ENCODE measurements around the gene CTTN.
"Not testable (repeated sequence)": the region's sequence is repeated elsewhere in the genome, so short reads cannot be mapped to it uniquely, and the experiment has no call there.

The CTTN gene

GRCh38 chr11:70407121-70407520 is 8.8 kb downstream of the CTTN start:
- Histone ChIP-seq H3K9me3 (ENCODE audit: low read length) (no peaks in the 10 kb centered on the region), H3K4me1 (ENCODE audit: insufficient read depth, low read length, severe bottlenecking) (no peaks in the 10 kb centered on the region), H3K9ac (ENCODE audit: low read length) (no peak overlapping the region), H3K9me2 (ENCODE audit: low read depth, low read length) (no peaks in the 10 kb centered on the region), H3K27ac (ENCODE audit: low read depth, low read length, poor library complexity, severe bottlenecking) (no peak overlapping the region), H2AFZ (ENCODE audit: low read length) (no peak overlapping the region), H3K27me3 (ENCODE audit: insufficient read depth, low read length) (peaks cover 6% of the 10 kb centered on the region; the same call in 1 of the 2 replicates), H3K36me3 (ENCODE audit: insufficient read depth, low read length) (no peaks in the 10 kb centered on the region), H3K79me2 (ENCODE audit: insufficient read depth, low read length) (no peaks in the 10 kb centered on the region), H4K20me1 (ENCODE audit: insufficient read depth, low read length) (no peaks in the 10 kb centered on the region), H3K4me3 (ENCODE audit: low read depth, low read length, poor library complexity, severe bottlenecking) (no peak overlapping the region), H3F3A (ENCODE audit: insufficient read depth, low read length) (no peaks in the 10 kb centered on the region), H3K4me2 (ENCODE audit: low read length) (no peak overlapping the region)
- TF ChIP-seq EZH2 (IDR thresholded peaks at IDR 0.05; ENCODE audit: borderline replicate concordance, low read length): no peak
- TF ChIP-seq CTCF (IDR thresholded peaks at IDR 0.05; ENCODE audit: low read length): no peak

DNA sequence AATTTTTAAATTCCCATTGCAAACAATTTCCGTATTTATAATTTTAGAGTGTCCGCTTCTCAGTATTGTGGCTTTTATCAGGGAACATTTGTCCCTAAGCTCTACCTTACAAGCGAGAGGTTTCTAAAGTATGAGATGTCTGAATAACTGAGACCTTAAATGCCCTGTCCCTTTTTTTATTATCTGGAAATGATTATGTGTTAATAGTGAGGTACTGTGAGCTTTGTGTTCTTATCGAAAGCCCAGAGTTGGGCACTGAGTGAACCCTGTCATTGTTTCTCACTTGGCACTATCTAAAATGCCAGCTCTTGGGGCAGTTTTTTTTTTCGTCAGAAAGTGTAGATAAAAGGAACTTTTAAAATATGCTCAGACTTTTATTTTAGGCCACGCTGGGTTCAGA is 9.5 kb downstream of the CTTN start:
- Histone ChIP-seq H3K9ac (ENCODE audit: low read length) (no peak overlapping the region), H3K27me3 (ENCODE audit: insufficient read depth, low read length) (peaks cover 6% of the 10 kb centered on the region; the same call in 1 of the 2 replicates), H3K9me3 (ENCODE audit: low read length) (no peaks in the 10 kb centered on the region), H3K9me2 (ENCODE audit: low read depth, low read length) (no peaks in the 10 kb centered on the region), H3K4me2 (ENCODE audit: low read length) (no peak overlapping the region), H3F3A (ENCODE audit: insufficient read depth, low read length) (no peaks in the 10 kb centered on the region), H3K4me1 (ENCODE audit: insufficient read depth, low read length, severe bottlenecking) (no peaks in the 10 kb centered on the region), H4K20me1 (ENCODE audit: insufficient read depth, low read length) (no peaks in the 10 kb centered on the region), H3K27ac (ENCODE audit: low read depth, low read length, poor library complexity, severe bottlenecking) (no peak overlapping the region), H3K36me3 (ENCODE audit: insufficient read depth, low read length) (no peaks in the 10 kb centered on the region), H2AFZ (ENCODE audit: low read length) (no peak overlapping the region), H3K79me2 (ENCODE audit: insufficient read depth, low read length) (no peaks in the 10 kb centered on the region), H3K4me3 (ENCODE audit: low read depth, low read length, poor library complexity, severe bottlenecking) (no peak overlapping the region)
- TF ChIP-seq EZH2 (IDR thresholded peaks at IDR 0.05; ENCODE audit: borderline replicate concordance, low read length): no peak
- TF ChIP-seq CTCF (IDR thresholded peaks at IDR 0.05; ENCODE audit: low read length): no peak

DNA sequence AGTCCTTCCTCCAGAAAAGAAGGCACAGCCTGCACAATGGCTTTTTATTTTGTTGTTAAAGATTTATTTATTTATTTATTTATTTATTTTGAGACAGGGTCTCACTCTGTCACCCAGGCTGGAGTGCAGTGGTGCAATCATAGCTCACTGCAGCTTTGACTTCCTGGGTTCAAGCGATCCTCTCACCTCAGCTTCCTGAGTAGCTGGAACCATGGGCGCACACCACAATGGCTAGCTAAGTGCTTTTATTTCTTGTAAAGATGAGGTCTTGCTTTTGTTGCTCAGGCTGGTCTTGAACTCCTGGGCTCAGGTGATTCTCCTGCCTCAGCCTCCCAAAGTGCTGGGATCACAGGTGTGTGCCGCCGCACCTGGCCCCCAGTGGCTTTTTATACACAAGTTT is 10.0 kb downstream of the CTTN start:
- H4K20me1 ChIP-seq (ENCODE audit: insufficient read depth, low read length); H3K9me2 ChIP-seq (ENCODE audit: low read depth, low read length); H3K79me2 ChIP-seq (ENCODE audit: insufficient read depth, low read length); H3F3A ChIP-seq (ENCODE audit: insufficient read depth, low read length); H3K4me1 ChIP-seq (ENCODE audit: insufficient read depth, low read length, severe bottlenecking); H2AFZ ChIP-seq (ENCODE audit: low read length); H3K27me3 ChIP-seq (ENCODE audit: insufficient read depth, low read length); H3K4me3 ChIP-seq (ENCODE audit: low read depth, low read length, poor library complexity, severe bottlenecking); H3K9ac ChIP-seq (ENCODE audit: low read length); H3K27ac ChIP-seq (ENCODE audit: low read depth, low read length, poor library complexity, severe bottlenecking); H3K36me3 ChIP-seq (ENCODE audit: insufficient read depth, low read length); H3K4me2 ChIP-seq (ENCODE audit: low read length); H3K9me3 ChIP-seq (ENCODE audit: low read length): not testable (repeated sequence)

DNA sequence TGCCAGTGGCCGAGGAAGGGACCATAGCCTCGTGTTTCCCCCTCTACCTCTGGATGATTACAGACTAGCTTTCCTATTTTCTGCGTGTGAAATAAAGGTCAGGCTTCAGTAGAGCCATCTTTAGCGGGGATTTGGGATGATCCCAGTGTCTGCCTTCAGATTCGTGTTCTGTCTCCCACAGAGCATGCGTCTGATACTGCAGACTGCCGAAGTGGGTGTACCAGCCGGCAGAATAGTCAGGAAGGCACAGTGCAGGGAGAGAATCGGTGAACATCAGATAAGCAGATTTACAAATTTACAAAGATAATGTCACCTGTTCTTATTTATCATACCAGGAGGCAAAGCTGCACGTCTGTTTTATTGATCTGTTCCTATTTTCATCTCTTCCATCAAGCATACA is 11.1 kb downstream of the CTTN start:
- H3K27me3 ChIP-seq (ENCODE audit: insufficient read depth, low read length): peaks cover 6% of the 10 kb centered on the region; the same call in 1 of the 2 replicates
- H3F3A ChIP-seq (ENCODE audit: insufficient read depth, low read length): no peaks in the 10 kb centered on the region
- no peak overlapping the region for H2AFZ ChIP-seq (ENCODE audit: low read length)
- no peaks in the 10 kb centered on the region for H3K36me3 ChIP-seq (ENCODE audit: insufficient read depth, low read length)
- H3K4me3 ChIP-seq (ENCODE audit: low read depth, low read length, poor library complexity, severe bottlenecking): no peak overlapping the region
- H3K4me1 ChIP-seq (ENCODE audit: insufficient read depth, low read length, severe bottlenecking): no peaks in the 10 kb centered on the region
- H3K9me2 ChIP-seq (ENCODE audit: low read depth, low read length): no peaks in the 10 kb centered on the region
- H3K9me3 ChIP-seq (ENCODE audit: low read length): no peaks in the 10 kb centered on the region
- no peak overlapping the region for H3K9ac ChIP-seq (ENCODE audit: low read length)
- no peak overlapping the region for H3K4me2 ChIP-seq (ENCODE audit: low read length)
- TF ChIP-seq CTCF (IDR thresholded peaks at IDR 0.05; ENCODE audit: low read length): no peak
- TF ChIP-seq EZH2 (IDR thresholded peaks at IDR 0.05; ENCODE audit: borderline replicate concordance, low read length): no peak
- no peaks in the 10 kb centered on the region for H3K79me2 ChIP-seq (ENCODE audit: insufficient read depth, low read length)
- H4K20me1 ChIP-seq (ENCODE audit: insufficient read depth, low read length): no peaks in the 10 kb centered on the region
- no peak overlapping the region for H3K27ac ChIP-seq (ENCODE audit: low read depth, low read length, poor library complexity, severe bottlenecking)

Measured in OCI-LY1 (cell line).